Prostate gland (tissue), 2 donors: ENCODE results near the gene NCOA4.

Experiments
- CTCF ChIP-seq, 4 experiments: fragments of 200-600 bp in 2 of 4; fragments of 450-650 bp in 2 of 4; sonication (generic) in 2 of 4; IDR thresholded peaks; 1 replicate in 3 of 4; 2 replicates in 1 of 4; pipeline ENCODE4 v1.5.1; 2016 to 2019; ENCODE audit warnings: antibody characterized with exemption in 4 of 4, mild to moderate bottlenecking in 2 of 4, moderate library complexity in 2 of 4
- POLR2A ChIP-seq: fragments of 450-650 bp; IDR thresholded peaks from one replicate; pipeline ENCODE4 v1.6.1; 2016; ENCODE audit warnings: antibody characterized with exemption, mild to moderate bottlenecking

GRCh38 chr10:46070749-46071148 is 40.3 kb upstream of the NCOA4 start:
- TF ChIP-seq CTCF (IDR thresholded peaks at IDR 0.05), result no peak
- TF ChIP-seq POLR2A, result no peak
